Keratinocyte (primary cell): Measurements from ENCODE around the gene RPP21. TPM values are rescaled to one million over a fixed set of nuclear protein-coding genes. Genes with fewer than 3 reads are reported as not detected.

Experiments used
- DNase-seq: peaks from one replicate; pipeline ENCODE4 v3.0.0-alpha.2; 2011; ENCODE audit warnings: low read depth, missing footprints, low spot score
- FAIRE-seq: peaks from 2 replicates; lab custom pipeline; 2011; peaks lifted over from hg19 to GRCh38; lab: Jason Lieb, UNC
- H2AFZ ChIP-seq: 2 replicates; pipeline ENCODE4 v1.6.0; 2012; ENCODE audit warnings: low read length, control low read depth, inconsistent platforms; ENCODE audit not compliant: control insufficient read depth
- H3K27ac ChIP-seq: 2 replicates; pipeline ENCODE4 v1.5.1; 2011; ENCODE audit warnings: low read length; ENCODE audit not compliant: control insufficient read depth, insufficient read depth
- H3K27me3 ChIP-seq: 3 replicates; pipeline ENCODE4 v1.6.0; 2011; ENCODE audit warnings: low read length; ENCODE audit not compliant: control insufficient read depth, insufficient read depth; ENCODE audit errors: extremely low read depth
- H3K36me3 ChIP-seq, 2 experiments: 2 replicates in 1 of 2; 3 replicates in 1 of 2; pipeline ENCODE4 v1.5.1; 2011; ENCODE audit warnings: low read length in 2 of 2, mild to moderate bottlenecking in 1 of 2; ENCODE audit not compliant: control insufficient read depth in 2 of 2, insufficient read depth in 2 of 2; ENCODE audit errors: extremely low read depth in 1 of 2
- H3K4me1 ChIP-seq: 3 replicates; pipeline ENCODE4 v1.5.1; 2011; ENCODE audit warnings: low read length; ENCODE audit not compliant: control insufficient read depth, insufficient read depth; ENCODE audit errors: extremely low read depth
- H3K4me2 ChIP-seq: 3 replicates; pipeline ENCODE4 v1.6.0; 2011; ENCODE audit warnings: low read depth, low read length; ENCODE audit not compliant: control insufficient read depth, insufficient read depth; ENCODE audit errors: extremely low read depth
- H3K4me3 ChIP-seq, 3 experiments: fragments of 200-600 bp in 1 of 3; sonication (generic) in 1 of 3; 2 replicates in 2 of 3; 3 replicates in 1 of 3; pipeline ENCODE4 v1.5.1; 2011 to 2016; ENCODE audit warnings: low read length in 3 of 3, mild to moderate bottlenecking in 3 of 3, control low read depth in 2 of 3, inconsistent platforms in 1 of 3, low read depth in 1 of 3, mixed read lengths in 1 of 3, mixed run types in 1 of 3, moderate library complexity in 1 of 3; ENCODE audit not compliant: control insufficient read depth in 2 of 3, insufficient read depth in 2 of 3; ENCODE audit errors: extremely low read depth in 1 of 3
- H3K79me2 ChIP-seq: 2 replicates; pipeline ENCODE4 v1.6.0; 2012; ENCODE audit warnings: low read length; ENCODE audit not compliant: control insufficient read depth, insufficient read depth
- H3K9ac ChIP-seq: 3 replicates; pipeline ENCODE4 v1.6.0; 2011; ENCODE audit warnings: low read length; ENCODE audit not compliant: control insufficient read depth, insufficient read depth; ENCODE audit errors: extremely low read depth
- H3K9me1 ChIP-seq: 3 replicates; pipeline ENCODE4 v1.6.0; 2011; ENCODE audit warnings: low read length; ENCODE audit not compliant: control insufficient read depth, insufficient read depth; ENCODE audit errors: extremely low read depth
- H3K9me3 ChIP-seq: 2 replicates; pipeline ENCODE4 v1.5.1; 2012; ENCODE audit warnings: low read depth, low read length; ENCODE audit not compliant: control insufficient read depth
- H4K20me1 ChIP-seq: 3 replicates; pipeline ENCODE4 v1.6.0; 2011; ENCODE audit warnings: low read length; ENCODE audit not compliant: control insufficient read depth, insufficient read depth; ENCODE audit errors: extremely low read depth
- EZH2 ChIP-seq: IDR thresholded peaks from one replicate; pipeline ENCODE4 v1.6.1; 2012; ENCODE audit warnings: inconsistent platforms, mild to moderate bottlenecking, low read length, moderate library complexity
- dilution Hi-C: fragments of 300-500 bp; cut with MboI; formaldehyde crosslinking; loops from one replicate; pipeline ENCODE4 v1.7.0; 2020; ENCODE audit warnings: low sequenced_read_pairs; ENCODE audit not compliant: extremely low pct_ligation_motif_present
- polyA plus RNA-seq, 5 experiments: library from polyadenylated mRNA; depleted of rRNA in 3 of 5; stranded (reverse) in 3 of 5; stranded (forward) in 1 of 5; unstranded in 1 of 5; fragments of >200 nt; gene quantifications; 1 replicate in 1 of 5; 2 replicates in 3 of 5; 3 replicates in 1 of 5; pipeline versions ENCODE4 v1.2.1 to v1.2.3, GENCODE V29; 2011 to 2012; ENCODE audit warnings: missing spikeins in 2 of 5, low read depth in 1 of 5, low replicate concordance in 1 of 5
- TF ChIP-seq, protein P1 (sequence below), 3 experiments: IDR thresholded peaks in 1 of 3; conservative IDR thresholded peaks in 1 of 3; optimal IDR thresholded peaks in 1 of 3; 2 replicates in 2 of 3; 3 replicates in 1 of 3; pipeline versions ENCODE3 to v1.5.1; 2011; ENCODE audit warnings: low read length in 3 of 3, mild to moderate bottlenecking in 3 of 3, moderate library complexity in 2 of 3, control low read depth in 1 of 3, inconsistent platforms in 1 of 3; ENCODE audit not compliant: insufficient read depth in 2 of 3; ENCODE audit errors: extremely low read depth in 1 of 3

The RPP21 gene
- polyA plus RNA-seq, 1 donor (not counting 4 experiments of a cell fraction or from before 2014, with no cell fraction given), result 25.7 TPM

DNA sequence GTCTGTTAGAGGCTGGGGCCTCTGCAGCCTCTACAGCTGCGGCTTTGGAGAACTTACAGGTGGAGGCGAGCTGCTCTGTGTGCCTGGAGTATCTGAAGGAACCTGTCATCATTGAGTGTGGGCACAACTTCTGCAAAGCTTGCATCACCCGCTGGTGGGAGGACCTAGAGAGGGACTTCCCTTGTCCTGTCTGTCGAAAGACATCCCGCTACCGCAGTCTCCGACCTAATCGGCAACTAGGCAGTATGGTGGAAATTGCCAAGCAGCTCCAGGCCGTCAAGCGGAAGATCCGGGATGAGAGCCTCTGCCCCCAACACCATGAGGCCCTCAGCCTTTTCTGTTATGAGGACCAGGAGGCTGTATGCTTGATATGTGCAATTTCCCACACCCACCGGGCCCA, 15.6 kb upstream of the RPP21 start:
- Histone ChIP-seq H3K36me3 (peaks cover 14 to 23% of the 10 kb centered on the region in 2 experiments), H3K9me3 (no peaks in the 10 kb centered on the region), H3K27me3 (no peaks in the 10 kb centered on the region), H3K4me1 (peaks cover 17% of the 10 kb centered on the region), H4K20me1 (no peaks in the 10 kb centered on the region), H3K4me3 (no peak overlapping the region), H3K4me2 (no peak overlapping the region), H3K79me2 (peaks cover 15% of the 10 kb centered on the region), H2AFZ (no peak overlapping the region), H3K27ac (no peak overlapping the region), H3K9ac (no peak overlapping the region), H3K9me1 (no peaks in the 10 kb centered on the region)
- no peak for TF ChIP-seq EZH2
- TF ChIP-seq, protein P1, sequence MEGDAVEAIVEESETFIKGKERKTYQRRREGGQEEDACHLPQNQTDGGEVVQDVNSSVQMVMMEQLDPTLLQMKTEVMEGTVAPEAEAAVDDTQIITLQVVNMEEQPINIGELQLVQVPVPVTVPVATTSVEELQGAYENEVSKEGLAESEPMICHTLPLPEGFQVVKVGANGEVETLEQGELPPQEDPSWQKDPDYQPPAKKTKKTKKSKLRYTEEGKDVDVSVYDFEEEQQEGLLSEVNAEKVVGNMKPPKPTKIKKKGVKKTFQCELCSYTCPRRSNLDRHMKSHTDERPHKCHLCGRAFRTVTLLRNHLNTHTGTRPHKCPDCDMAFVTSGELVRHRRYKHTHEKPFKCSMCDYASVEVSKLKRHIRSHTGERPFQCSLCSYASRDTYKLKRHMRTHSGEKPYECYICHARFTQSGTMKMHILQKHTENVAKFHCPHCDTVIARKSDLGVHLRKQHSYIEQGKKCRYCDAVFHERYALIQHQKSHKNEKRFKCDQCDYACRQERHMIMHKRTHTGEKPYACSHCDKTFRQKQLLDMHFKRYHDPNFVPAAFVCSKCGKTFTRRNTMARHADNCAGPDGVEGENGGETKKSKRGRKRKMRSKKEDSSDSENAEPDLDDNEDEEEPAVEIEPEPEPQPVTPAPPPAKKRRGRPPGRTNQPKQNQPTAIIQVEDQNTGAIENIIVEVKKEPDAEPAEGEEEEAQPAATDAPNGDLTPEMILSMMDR (optimal IDR thresholded peaks at IDR 0.05 in 1 of 3, IDR thresholded peaks at IDR 0.05 in 1 of 3, conservative IDR thresholded peaks at IDR 0.05 in 1 of 3; ENCODE audit: extremely low read depth in 1 of 3, insufficient read depth in 2 of 3, low read length in 3 of 3), result no peak
- DNase-seq, result no peak
- no peak for FAIRE-seq
- dilution Hi-C loops, result loop anchor here (25.0 kb wide), 1 partner anchor 92 kb away; no protein-coding TSS in a partner anchor

DNA sequence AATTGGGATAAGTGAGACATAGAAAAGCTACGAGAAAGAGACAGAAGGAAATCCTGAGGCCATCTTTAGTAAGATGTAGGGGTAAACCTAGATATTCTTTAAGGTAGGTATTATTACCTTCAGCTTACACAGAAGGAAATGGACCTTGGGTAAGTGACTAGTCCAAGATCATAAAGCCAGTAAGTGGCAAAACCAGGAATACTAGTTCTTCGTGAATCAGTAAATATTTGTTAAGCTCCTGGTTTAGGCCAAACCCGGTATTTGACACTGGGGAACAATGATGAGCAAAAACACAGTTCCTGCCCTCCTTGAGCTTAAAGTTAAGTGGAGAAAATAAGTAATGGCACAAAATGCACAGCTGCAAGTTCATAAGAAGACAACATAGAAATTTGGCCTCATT, 13.0 kb upstream of the RPP21 start:
- Histone ChIP-seq H3K27ac (no peak overlapping the region), H3K27me3 (no peaks in the 10 kb centered on the region), H3K9me1 (no peaks in the 10 kb centered on the region), H3K4me2 (no peak overlapping the region), H3K4me3 (no peak overlapping the region), H2AFZ (no peak overlapping the region), H4K20me1 (no peaks in the 10 kb centered on the region), H3K4me1 (peaks cover 6% of the 10 kb centered on the region), H3K9ac (no peak overlapping the region), H3K79me2 (no peaks in the 10 kb centered on the region), H3K9me3 (no peaks in the 10 kb centered on the region), H3K36me3 (peaks cover 19 to 34% of the 10 kb centered on the region in 2 experiments)
- no peak for FAIRE-seq
- TF ChIP-seq EZH2, result no peak
- TF ChIP-seq, protein P1 (optimal IDR thresholded peaks at IDR 0.05 in 1 of 3, IDR thresholded peaks at IDR 0.05 in 1 of 3, conservative IDR thresholded peaks at IDR 0.05 in 1 of 3; ENCODE audit: extremely low read depth in 1 of 3, insufficient read depth in 2 of 3, low read length in 3 of 3), result no peak
- no peak for DNase-seq
- dilution Hi-C loops, result loop anchor here (25.0 kb wide), 1 partner anchor 95 kb away; no protein-coding TSS in a partner anchor
